NB4 (cell line): ENCODE results near the gene SDF2.

Experiments
- CTCF ChIP-seq: IDR thresholded peaks from one replicate; pipeline ENCODE4 v1.5.1; 2012; ENCODE audit warnings: low read depth, low read length
- MYC ChIP-seq: IDR thresholded peaks from 2 replicates; pipeline ENCODE4 v1.6.1; 2011; ENCODE audit warnings: low read depth, low read length
- POLR2A ChIP-seq: IDR thresholded peaks from 2 replicates; pipeline ENCODE4 v1.6.1; 2011; ENCODE audit warnings: mild to moderate bottlenecking; ENCODE audit not compliant: insufficient read length; ENCODE audit errors: extremely low read depth

GRCh38 chr17:28702026-28702751 lies 40.5 kb upstream of the SDF2 start:
- no peak for TF ChIP-seq CTCF
- TF ChIP-seq POLR2A, result no peak
- TF ChIP-seq MYC, result no peak
